Psoas muscle (tissue), 8 donors: ENCODE data around the gene C15orf39. TPM values are rescaled to one million over a fixed set of nuclear protein-coding genes. Genes with fewer than 3 reads are reported as not detected.

Experiments used
- ATAC-seq, 4 donors: fragments of 200-7000 bp; cut with Tn5 transposase; one replicate each; pipeline ENCODE4 v1.9.1; 2020; ENCODE audit warnings: moderate library complexity in 3 of 4, mild to moderate bottlenecking in 2 of 4
- DNase-seq, 2 donors: peaks; one replicate each; pipeline ENCODE4 v3.0.0-alpha.2; 2020
- H3K27ac ChIP-seq: fragments of 200-600 bp; one replicate; pipeline ENCODE4 v1.8.0; 2022
- H3K27me3 ChIP-seq, 3 donors: fragments of 200-600 bp in 1 of 3; one replicate each; pipeline versions ENCODE4 v1.6.1 to v1.8.0; 2013 to 2022; ENCODE audit warnings: low read length in 2 of 3, mild to moderate bottlenecking in 2 of 3, moderate library complexity in 1 of 3; ENCODE audit not compliant: insufficient read depth in 3 of 3
- H3K36me3 ChIP-seq, 2 donors: fragments of 200-600 bp in 1 of 2; one replicate each; pipeline versions ENCODE4 v1.6.1 to v1.8.0; 2013 to 2022; ENCODE audit warnings: low read depth in 1 of 2, mild to moderate bottlenecking in 1 of 2, moderate library complexity in 1 of 2; ENCODE audit not compliant: insufficient read depth in 1 of 2
- H3K4me1 ChIP-seq: fragments of 200-600 bp; one replicate; pipeline ENCODE4 v1.8.0; 2022
- H3K4me3 ChIP-seq: fragments of 200-600 bp; one replicate; pipeline ENCODE4 v1.8.0; 2022; ENCODE audit warnings: mild to moderate bottlenecking
- H3K9me3 ChIP-seq: fragments of 200-600 bp; one replicate; pipeline ENCODE4 v1.8.0; 2022
- whole genome bisulfite sequencing, 3 donors: extraction: QIAGEN DNeasy Blood & Tissue Kit; methylation state at CpG; one replicate each; pipeline versions ENCODE4 v1.1.6 to v1.1.7; 2013; 5-methylcytosine and 5-hydroxymethylcytosine counted together
- intact Hi-C, 2 donors: fragments of 100-400 bp; cut with DNase I; formaldehyde crosslinking; loops; one replicate each; pipeline versions ENCODE4 v1.11.0 to v1.14.2; 2022
- polyA plus RNA-seq, 3 donors: library from polyadenylated mRNA; stranded (reverse); fragments of 200-250 nt; gene quantifications; one replicate each; pipeline ENCODE4 v1.2.3, GENCODE V29; 2013
- total RNA-seq, 4 donors: library from RNA; stranded (reverse); fragmentation: NEBNext Ultra II Directional in 2 of 4; extraction: Animal tissue kit (Norgen Biotek cat#: 25700) in 2 of 4; gene quantifications; one replicate each; pipeline versions ENCODE4 v1.2.1 to v1.2.4, GENCODE V29; 2021 to 2023
- TF ChIP-seq, protein P1 (sequence below): fragments of 200-600 bp; IDR thresholded peaks from one replicate; pipeline ENCODE4 v1.8.0; 2022; ENCODE audit warnings: antibody characterized with exemption
- donor health status: healthy with polysubstance abuse.
- donor health status: DM: no; HTN: no; CAD: no; lungs with moderate emphysema.
- donor health status: Bipolar disorder and iron deficiency.
- donor health status: healthy.
- donor health status: DM: yes; HTN: yes; CAD: no.
- donor health status: DM: no; HTN: no; CAD: no.
- donor health status: DM: no; HTN: no; CAD: no.
- donor health status: DM: yes; HTN: yes; CAD: no.

Gene C15orf39
- total and polyA plus RNA-seq, 7 donors = 2.5 to 4.6 (median 4.0) TPM

DNA sequence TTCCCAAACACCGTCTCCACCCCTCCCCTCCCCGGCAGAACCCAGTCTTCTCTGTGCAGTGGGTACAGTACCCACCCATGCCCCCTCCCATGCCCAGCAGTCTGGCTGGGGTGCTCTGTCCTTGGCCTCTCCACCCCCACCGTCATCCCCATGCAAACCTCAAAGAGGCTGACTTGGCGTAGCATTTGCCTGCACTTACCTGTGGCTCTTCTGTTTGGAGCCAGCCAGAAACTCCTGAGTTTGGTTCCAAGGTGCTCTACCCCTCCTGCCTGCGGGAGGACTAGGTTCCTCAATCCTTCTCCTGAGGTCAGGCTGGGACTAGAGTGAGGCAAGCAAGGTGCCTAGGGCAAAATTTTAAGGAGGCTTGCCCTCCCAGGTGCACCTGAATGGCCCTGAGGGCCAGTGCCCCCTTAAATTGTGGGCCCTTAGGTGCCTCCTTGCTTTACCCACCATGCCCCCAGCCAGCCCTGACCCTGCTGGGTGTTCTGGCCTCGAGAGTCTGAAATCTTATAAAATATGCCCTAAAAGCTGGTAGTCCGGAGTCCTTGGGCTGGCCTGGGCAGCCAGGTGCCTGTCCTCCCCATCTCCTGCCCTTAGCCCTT lies 47.1 kb upstream of the C15orf39 start:
- Histone ChIP-seq H3K9me3 (no peaks in the 10 kb centered on the region), H3K4me1 (no peaks in the 10 kb centered on the region), H3K36me3 (no peaks in the 10 kb centered on the region), H3K4me3 (no peak overlapping the region), H3K27ac (no peak overlapping the region), H3K27me3 (peaks cover 0 to 3% (median 0%) of the 10 kb centered on the region in 3 donors)
- intact Hi-C loops = no loop called here
- 80 to 91% (median 86%) methylated on average over 7 of the region's 7 CpGs for WGBS, 3 donors
- TF ChIP-seq, protein P1, sequence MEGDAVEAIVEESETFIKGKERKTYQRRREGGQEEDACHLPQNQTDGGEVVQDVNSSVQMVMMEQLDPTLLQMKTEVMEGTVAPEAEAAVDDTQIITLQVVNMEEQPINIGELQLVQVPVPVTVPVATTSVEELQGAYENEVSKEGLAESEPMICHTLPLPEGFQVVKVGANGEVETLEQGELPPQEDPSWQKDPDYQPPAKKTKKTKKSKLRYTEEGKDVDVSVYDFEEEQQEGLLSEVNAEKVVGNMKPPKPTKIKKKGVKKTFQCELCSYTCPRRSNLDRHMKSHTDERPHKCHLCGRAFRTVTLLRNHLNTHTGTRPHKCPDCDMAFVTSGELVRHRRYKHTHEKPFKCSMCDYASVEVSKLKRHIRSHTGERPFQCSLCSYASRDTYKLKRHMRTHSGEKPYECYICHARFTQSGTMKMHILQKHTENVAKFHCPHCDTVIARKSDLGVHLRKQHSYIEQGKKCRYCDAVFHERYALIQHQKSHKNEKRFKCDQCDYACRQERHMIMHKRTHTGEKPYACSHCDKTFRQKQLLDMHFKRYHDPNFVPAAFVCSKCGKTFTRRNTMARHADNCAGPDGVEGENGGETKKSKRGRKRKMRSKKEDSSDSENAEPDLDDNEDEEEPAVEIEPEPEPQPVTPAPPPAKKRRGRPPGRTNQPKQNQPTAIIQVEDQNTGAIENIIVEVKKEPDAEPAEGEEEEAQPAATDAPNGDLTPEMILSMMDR = no peak
- no peak for DNase-seq
- ATAC-seq = no peak

GRCh38 chr15:75156326-75157215 lies 45.1 kb upstream of the C15orf39 start:
- WGBS, 3 donors = 80 to 81% (median 81%) methylated on average over 12 of the region's 12 CpGs
- H3K27me3 ChIP-seq = peaks cover 0 to 3% (median 0%) of the 10 kb centered on the region in 3 donors
- intact Hi-C loops = no loop called here

GRCh38 chr15:75158402-75158801 lies 43.3 kb upstream of the C15orf39 start:
- ATAC-seq (no peak), DNase-seq (no peak)
- no peaks in the 10 kb centered on the region for H3K4me1 ChIP-seq
- H3K9me3 ChIP-seq = no peaks in the 10 kb centered on the region
- no peaks in the 10 kb centered on the region for H3K36me3 ChIP-seq
- no peak overlapping the region for H3K4me3 ChIP-seq
- H3K27ac ChIP-seq = no peak overlapping the region
- TF ChIP-seq, protein P1 = no peak
- 84 to 94% (median 91%) methylated on average over 7 of the region's 7 CpGs for WGBS, 3 donors
- intact Hi-C loops = no loop called here
- peaks cover 0 to 3% (median 0%) of the 10 kb centered on the region in 3 donors for H3K27me3 ChIP-seq

More at GRCh38 chr15:75156326-75157215, 45.1 kb upstream of the C15orf39 start:
- H3K9me3 ChIP-seq = no peaks in the 10 kb centered on the region
- H3K36me3 ChIP-seq = no peaks in the 10 kb centered on the region
- H3K4me3 ChIP-seq = no peak overlapping the region
- H3K27ac ChIP-seq = no peak overlapping the region
- H3K4me1 ChIP-seq = no peaks in the 10 kb centered on the region
- ATAC-seq (no peak), DNase-seq (no peak)
- TF ChIP-seq, protein P1 = no peak

- Histone ChIP-seq H3K27me3 (peaks cover 0 to 3% (median 0%) of the 10 kb centered on the region in 3 donors), H3K36me3 (no peaks in the 10 kb centered on the region), H3K4me1 (no peaks in the 10 kb centered on the region), H3K9me3 (no peaks in the 10 kb centered on the region), H3K4me3 (no peak overlapping the region), H3K27ac (no peak overlapping the region)
- 56 to 70% (median 67%) methylated on average over 1 of the region's 1 CpG for WGBS, 3 donors
- no peak for DNase-seq
- ATAC-seq = no peak
- TF ChIP-seq, protein P1 = no peak
- intact Hi-C loops = no loop called here
These were observed 42.4 kb upstream of the C15orf39 start for GRCh38 chr15:75159244-75159643.
